Activated T-cell treated with anti-CD3 and anti-CD28 coated beads, Interleukin-2, amount 50 U/mL, for 72 hours (primary cell): Measurements from ENCODE around the gene SLC8A1. TPM values are rescaled to one million over a fixed set of nuclear protein-coding genes. Genes with fewer than 3 reads are reported as not detected.

Source experiments
- ATAC-seq, 2 donors: fragments of 150-1000 bp; cut with Tn5 transposase; replicated peaks in 1 of 2; 2 replicates each; pipeline ENCODE4 v1.10.0; 2021; ENCODE audit warnings: moderate library complexity in 2 of 2, mild to moderate bottlenecking in 1 of 2
- DNase-seq, 2 donors: peaks; one replicate each; pipeline ENCODE4 v3.0.0; 2021 to 2022; ENCODE audit warnings: mixed read lengths in 1 of 2
- H3K27ac Mint-ChIP-seq: one replicate; pipeline ENCODE4 v1.8.0; 2022; ENCODE audit warnings: mild to moderate bottlenecking, moderate library complexity, mixed read lengths
- H3K27me3 Mint-ChIP-seq: one replicate; pipeline ENCODE4 v1.8.0; 2022; ENCODE audit warnings: low read depth, mixed read lengths
- H3K36me3 Mint-ChIP-seq, 2 donors: one replicate each; pipeline ENCODE4 v1.8.0; 2022; ENCODE audit warnings: mixed read lengths in 2 of 2, mild to moderate bottlenecking in 1 of 2; ENCODE audit not compliant: insufficient read depth in 2 of 2
- H3K4me1 Mint-ChIP-seq: one replicate; pipeline ENCODE4 v1.8.0; 2022; ENCODE audit warnings: low read depth, mixed read lengths
- H3K4me3 Mint-ChIP-seq, 2 donors: one replicate each; pipeline ENCODE4 v1.8.0; 2022; ENCODE audit warnings: mild to moderate bottlenecking in 2 of 2, mixed read lengths in 2 of 2, moderate library complexity in 2 of 2
- H3K9me3 Mint-ChIP-seq, 2 donors: one replicate each; pipeline ENCODE4 v1.8.0; 2022; ENCODE audit warnings: mixed read lengths in 2 of 2
- total RNA-seq, 2 donors: library from RNA; stranded (reverse); gene quantifications; one replicate each; pipeline ENCODE4 v1.2.3, GENCODE V29; 2022

The SLC8A1 gene
- total RNA-seq, 2 donors from 2014 or later, result 0.58 to 1.9 TPM

DNA sequence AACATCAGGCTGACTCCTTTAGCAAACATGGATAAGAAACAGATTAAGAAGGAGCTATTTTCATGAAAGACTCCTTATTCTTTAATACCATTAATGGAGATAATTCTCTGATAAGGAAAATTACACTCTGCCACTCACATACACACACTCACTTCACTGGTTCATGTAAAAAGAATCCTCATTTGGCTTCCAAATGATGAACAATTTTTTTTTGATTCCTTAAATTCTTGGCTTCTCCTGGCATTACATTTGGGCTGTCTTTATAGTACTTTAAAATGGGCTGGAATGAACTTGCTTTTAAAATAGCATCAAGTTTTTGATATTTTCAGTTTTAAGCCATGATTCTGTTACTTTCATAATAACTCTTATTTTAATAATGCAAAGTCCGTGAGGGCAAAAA lies 328.6 kb downstream of the SLC8A1 start:
- Mint-ChIP-seq H3K4me3 (no peak overlapping the region), H3K36me3 (no peaks in the 10 kb centered on the region), H3K9me3 (no peaks in the 10 kb centered on the region), H3K27ac (no peak overlapping the region), H3K27me3 (no peaks in the 10 kb centered on the region), H3K4me1 (peaks cover 23% of the 10 kb centered on the region)
- DNase-seq (no peak), ATAC-seq (no peak)

DNA sequence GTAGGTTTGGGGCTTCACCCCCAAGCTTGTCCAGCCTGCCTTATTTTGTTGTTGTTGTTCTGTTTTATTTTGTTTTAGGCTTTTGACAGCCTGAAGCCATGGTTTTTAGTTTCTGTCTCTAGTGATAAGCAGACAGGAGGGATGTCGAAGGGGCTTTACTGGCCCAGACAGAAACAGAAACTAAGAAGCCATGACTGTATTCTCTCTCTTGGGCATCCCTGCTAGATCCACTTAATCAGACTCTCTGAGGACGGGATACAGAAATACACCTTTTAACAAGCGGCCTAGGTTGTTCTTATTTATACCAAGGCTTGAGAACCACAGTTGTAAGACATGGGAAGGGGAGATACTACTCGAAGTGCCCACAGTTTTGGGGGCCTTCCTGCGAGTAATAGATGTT lies 330.9 kb downstream of the SLC8A1 start:
- ATAC-seq, result no peak
- Mint-ChIP-seq H3K27ac (no peak overlapping the region), H3K36me3 (no peaks in the 10 kb centered on the region), H3K27me3 (no peaks in the 10 kb centered on the region), H3K4me3 (no peak overlapping the region), H3K9me3 (no peaks in the 10 kb centered on the region), H3K4me1 (peaks cover 13% of the 10 kb centered on the region)
- DNase-seq, result no peak

DNA sequence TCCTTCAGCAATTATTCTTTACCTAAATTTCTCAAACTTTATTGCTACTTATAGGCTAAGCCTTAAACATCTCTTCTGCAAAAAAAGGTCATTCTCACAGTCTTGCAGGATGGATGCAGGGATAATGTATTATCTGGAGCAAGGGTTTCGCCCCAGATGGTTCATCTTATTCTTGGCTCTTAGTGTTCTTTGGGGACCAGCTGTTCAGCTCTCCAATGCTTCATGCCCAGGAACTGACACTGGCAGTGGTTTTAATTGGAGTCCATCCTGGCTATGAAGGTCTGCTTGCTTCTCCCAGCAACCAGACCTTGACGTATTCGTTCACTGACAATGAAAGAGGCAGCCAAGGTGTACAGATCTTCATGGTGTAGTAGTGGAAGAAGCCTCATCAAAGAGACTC lies 331.9 kb downstream of the SLC8A1 start:
- Mint-ChIP-seq H3K4me1 (peaks cover 8% of the 10 kb centered on the region), H3K27ac (no peak overlapping the region), H3K36me3 (peaks cover 0 to 2% of the 10 kb centered on the region in 2 donors), H3K4me3 (no peak overlapping the region), H3K9me3 (no peaks in the 10 kb centered on the region), H3K27me3 (no peaks in the 10 kb centered on the region)
- no peak for DNase-seq
- ATAC-seq, result no peak

DNA sequence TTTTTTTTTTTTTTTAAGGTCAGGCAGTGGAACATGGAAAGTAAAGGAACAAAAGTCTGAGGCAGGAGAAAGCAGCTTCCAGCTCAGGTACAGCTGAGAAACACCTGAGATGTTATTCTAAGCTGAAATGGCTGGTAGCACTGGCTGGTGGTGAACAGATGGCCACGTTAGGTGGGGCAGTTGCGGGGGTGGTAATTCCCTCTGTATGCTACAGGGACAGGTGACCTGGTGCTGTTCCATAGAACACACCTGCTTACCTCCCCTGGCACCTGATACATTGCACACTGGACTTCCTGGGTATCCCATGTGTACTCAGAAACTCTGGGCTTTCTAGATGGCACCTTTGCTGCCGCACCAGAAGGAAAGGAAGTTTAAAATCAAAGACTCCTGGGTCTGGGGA lies 333.3 kb downstream of the SLC8A1 start:
- H3K4me1 Mint-ChIP-seq, result peaks cover 4% of the 10 kb centered on the region
- no peaks in the 10 kb centered on the region for H3K27me3 Mint-ChIP-seq
- H3K36me3 Mint-ChIP-seq, result peaks cover 0 to 2% of the 10 kb centered on the region in 2 donors
- no peak for ATAC-seq
- H3K9me3 Mint-ChIP-seq, result no peaks in the 10 kb centered on the region
- no peak for DNase-seq
- no peak overlapping the region for H3K4me3 Mint-ChIP-seq
- no peak overlapping the region for H3K27ac Mint-ChIP-seq

DNA sequence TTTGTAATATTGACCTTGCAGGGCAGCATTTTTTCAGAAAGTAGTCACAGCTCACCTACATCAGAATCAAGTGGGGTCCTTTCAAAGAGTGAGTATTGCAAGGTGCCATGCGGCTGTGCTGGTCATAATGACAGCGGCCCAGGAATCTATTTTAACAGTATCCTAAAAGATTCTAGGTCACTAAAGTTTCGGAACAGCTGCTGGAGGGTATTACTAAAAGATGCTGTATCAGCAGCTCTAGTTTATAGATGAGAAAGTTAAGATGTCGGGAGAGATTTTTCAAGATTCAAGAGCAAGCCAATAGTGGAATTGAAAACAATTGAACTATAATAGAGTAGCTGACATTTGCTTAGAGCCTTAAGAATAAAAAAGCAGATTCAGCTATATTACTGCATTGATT lies 336.0 kb downstream of the SLC8A1 start:
- Mint-ChIP-seq H3K36me3 (peaks cover 0 to 2% of the 10 kb centered on the region in 2 donors), H3K27me3 (no peaks in the 10 kb centered on the region), H3K4me1 (no peaks in the 10 kb centered on the region), H3K9me3 (peaks cover 0 to 2% of the 10 kb centered on the region in 2 donors), H3K4me3 (no peak overlapping the region), H3K27ac (no peak overlapping the region)
- ATAC-seq (no peak), DNase-seq (no peak)

DNA sequence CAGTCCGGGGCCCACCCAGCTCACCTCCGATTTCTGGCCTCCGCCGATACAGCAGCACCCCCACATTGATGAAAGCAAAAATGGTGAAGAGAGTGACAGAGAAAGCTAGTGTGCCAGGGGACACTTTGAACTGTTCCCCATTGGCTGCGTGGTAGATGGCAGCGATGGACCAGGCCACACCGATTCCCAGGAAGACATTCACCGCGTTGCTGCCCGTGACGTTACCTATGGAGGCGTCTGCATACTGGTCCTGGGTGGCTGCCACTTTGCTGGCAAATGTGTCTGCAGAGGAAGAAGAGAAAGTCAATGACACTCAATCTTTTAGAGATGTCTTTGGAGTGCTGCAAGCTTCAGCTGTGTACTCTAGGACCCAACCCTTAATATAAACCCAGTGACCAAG lies 336.5 kb downstream of the SLC8A1 start:
- H3K27me3 Mint-ChIP-seq, result no peaks in the 10 kb centered on the region
- ATAC-seq (no peak), DNase-seq (no peak)
- no peak overlapping the region for H3K4me3 Mint-ChIP-seq
- no peaks in the 10 kb centered on the region for H3K4me1 Mint-ChIP-seq
- no peak overlapping the region for H3K27ac Mint-ChIP-seq
- peaks cover 0 to 2% of the 10 kb centered on the region in 2 donors for H3K36me3 Mint-ChIP-seq
- peaks cover 0 to 2% of the 10 kb centered on the region in 2 donors for H3K9me3 Mint-ChIP-seq

DNA sequence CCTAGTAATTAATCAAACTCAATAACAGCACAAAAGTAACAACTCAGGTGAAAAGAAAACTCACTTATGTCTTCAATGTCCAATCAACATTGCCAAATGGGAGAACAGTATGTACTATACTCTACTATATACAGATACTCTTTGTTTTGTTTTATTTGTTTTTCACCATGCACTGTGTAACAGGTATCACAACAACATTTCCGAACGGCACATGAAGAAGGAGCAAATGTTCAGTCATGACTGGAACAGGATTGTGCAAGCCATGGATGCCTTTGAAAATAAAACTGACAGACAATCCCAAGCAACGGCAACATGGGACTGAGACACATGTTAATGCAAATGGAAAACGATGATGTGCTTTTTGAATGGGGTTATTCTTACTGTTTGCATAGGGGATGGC lies 337.9 kb downstream of the SLC8A1 start:
- Mint-ChIP-seq H3K4me1 (no peaks in the 10 kb centered on the region), H3K27ac (no peak overlapping the region), H3K27me3 (no peaks in the 10 kb centered on the region), H3K9me3 (peaks cover 0 to 2% of the 10 kb centered on the region in 2 donors), H3K36me3 (peaks cover 0 to 2% of the 10 kb centered on the region in 2 donors), H3K4me3 (no peak overlapping the region)
- DNase-seq (no peak), ATAC-seq (no peak)

DNA sequence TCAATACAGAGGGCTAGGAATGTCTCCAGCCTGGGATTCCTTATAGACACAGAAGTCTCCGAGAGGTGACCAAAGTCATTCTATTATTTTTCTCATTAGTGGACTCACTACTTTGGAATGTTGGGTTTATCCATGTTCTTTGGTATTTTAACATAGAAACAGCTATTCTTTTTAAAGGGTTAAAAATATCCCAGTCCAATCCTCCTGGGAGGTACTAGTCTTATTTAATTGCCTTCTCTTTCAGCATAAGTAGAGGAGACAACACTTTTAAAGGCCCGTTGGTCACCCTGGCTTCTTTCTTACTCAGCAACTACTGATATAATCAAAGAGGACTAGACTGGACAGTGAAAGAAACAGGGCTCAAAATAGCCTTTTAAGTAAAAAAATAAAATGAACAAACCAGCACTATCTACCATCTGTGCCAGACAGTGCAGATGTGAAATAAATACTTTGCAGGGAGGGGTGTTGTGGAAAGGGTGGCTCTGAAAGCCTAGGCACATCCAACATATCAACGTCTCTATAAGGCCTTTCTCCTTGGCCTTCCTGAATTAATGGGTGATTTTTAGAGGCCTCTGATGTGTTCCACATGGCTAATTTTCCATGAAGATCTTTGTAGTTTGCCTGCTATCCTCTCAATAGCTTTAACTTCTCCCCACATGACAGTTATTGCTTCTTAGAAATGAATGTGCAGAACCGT lies 338.5 kb downstream of the SLC8A1 start:
- Mint-ChIP-seq H3K4me1 (no peaks in the 10 kb centered on the region), H3K4me3 (no peak overlapping the region), H3K27ac (no peak overlapping the region), H3K9me3 (peaks cover 0 to 2% of the 10 kb centered on the region in 2 donors), H3K27me3 (no peaks in the 10 kb centered on the region), H3K36me3 (peaks cover 0 to 2% of the 10 kb centered on the region in 2 donors)
- ATAC-seq (no peak), DNase-seq (no peak)

DNA sequence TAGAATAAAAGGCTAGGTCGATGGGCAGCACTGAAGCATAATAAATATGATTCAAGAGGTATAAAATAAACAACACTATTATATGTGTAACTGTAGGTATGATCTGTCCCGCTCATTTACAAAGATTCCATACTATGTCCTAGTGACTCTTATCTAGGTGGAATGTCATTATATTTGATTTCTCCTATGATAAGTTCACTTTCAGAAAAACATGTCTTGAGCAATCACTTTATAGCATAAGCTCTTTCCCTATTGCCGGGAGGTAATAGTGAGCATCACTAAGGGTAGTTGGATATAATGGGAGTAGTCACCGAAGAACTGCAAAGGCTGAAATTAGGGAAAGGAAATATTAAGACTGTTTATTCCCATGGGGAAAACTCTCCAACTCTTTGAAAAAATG lies 342.5 kb downstream of the SLC8A1 start:
- no peaks in the 10 kb centered on the region for H3K4me1 Mint-ChIP-seq
- H3K27me3 Mint-ChIP-seq, result peaks cover 5% of the 10 kb centered on the region
- no peak for ATAC-seq
- H3K9me3 Mint-ChIP-seq, result peaks cover 0 to 5% of the 10 kb centered on the region in 2 donors
- no peak for DNase-seq
- no peak overlapping the region for H3K27ac Mint-ChIP-seq
- no peak overlapping the region for H3K4me3 Mint-ChIP-seq
- H3K36me3 Mint-ChIP-seq, result peaks cover 0 to 4% of the 10 kb centered on the region in 2 donors

DNA sequence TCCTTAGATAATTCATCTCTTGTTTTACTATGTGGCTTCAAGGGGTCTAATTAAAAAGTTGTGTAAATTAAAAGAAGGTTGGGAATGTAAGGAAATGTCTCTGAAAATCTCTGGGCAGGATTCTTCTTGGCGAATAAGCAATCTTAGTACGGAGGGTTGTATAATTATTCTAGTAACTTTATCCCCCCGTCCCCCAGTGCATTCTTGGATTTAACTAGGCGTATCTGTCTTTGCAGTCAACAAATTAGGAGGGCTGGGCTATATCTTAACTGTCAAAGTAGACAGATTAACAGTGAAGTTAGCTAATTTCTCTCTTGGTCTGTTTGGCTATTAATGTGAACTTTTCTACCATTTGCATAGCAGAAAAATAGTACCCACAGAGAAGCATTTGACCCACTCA lies 343.0 kb downstream of the SLC8A1 start:
- H3K27ac Mint-ChIP-seq, result no peak overlapping the region
- DNase-seq (no peak), ATAC-seq (no peak)
- no peak overlapping the region for H3K4me3 Mint-ChIP-seq
- peaks cover 0 to 5% of the 10 kb centered on the region in 2 donors for H3K9me3 Mint-ChIP-seq
- peaks cover 5% of the 10 kb centered on the region for H3K27me3 Mint-ChIP-seq
- peaks cover 0 to 4% of the 10 kb centered on the region in 2 donors for H3K36me3 Mint-ChIP-seq
- H3K4me1 Mint-ChIP-seq, result no peaks in the 10 kb centered on the region

DNA sequence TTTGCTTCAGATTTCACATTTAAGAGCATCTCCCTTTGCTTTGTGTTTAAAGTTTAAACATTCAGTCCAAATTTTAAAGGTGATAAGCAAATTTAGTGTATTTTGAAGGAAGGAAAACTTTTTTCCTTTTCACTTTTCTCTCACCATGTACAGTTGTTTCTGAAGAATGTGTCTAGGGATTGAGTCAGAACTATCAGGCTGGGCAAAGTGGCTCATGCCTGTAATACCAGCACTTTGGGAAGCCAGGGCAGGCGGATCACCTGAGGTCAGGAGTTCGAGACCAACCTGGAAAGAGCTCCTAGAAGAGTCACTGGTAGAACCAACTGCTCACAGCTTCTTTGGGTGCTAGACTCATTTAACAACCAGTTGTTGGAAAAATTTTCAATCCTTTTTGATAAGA lies 345.8 kb downstream of the SLC8A1 start:
- Mint-ChIP-seq H3K36me3 (peaks cover 0 to 4% of the 10 kb centered on the region in 2 donors), H3K9me3 (peaks cover 0 to 3% of the 10 kb centered on the region in 2 donors), H3K27ac (no peak overlapping the region), H3K4me3 (no peak overlapping the region), H3K27me3 (peaks cover 5% of the 10 kb centered on the region), H3K4me1 (peaks cover 3% of the 10 kb centered on the region)
- ATAC-seq (no peak), DNase-seq (no peak)

DNA sequence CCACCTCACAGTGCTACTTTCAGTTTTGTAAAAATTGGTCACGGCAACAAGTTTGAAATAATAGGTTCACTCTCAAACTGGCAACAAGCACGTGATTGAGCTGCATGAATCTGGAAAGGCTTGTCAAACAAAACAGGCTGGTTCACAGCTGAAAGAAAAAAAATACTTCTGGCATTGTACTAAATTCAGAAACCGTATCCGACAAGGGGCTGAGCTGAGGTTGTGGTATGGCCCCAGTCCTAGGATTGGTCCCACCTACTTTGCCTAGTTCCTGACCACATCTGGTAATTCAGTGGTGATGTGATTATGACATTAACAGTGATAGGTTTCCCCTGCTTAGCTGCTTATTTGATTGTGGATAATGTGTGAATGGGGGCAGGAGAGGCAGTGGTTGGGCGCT lies 346.3 kb downstream of the SLC8A1 start:
- DNase-seq (no peak), ATAC-seq (no peak)
- Mint-ChIP-seq H3K36me3 (peaks cover 0 to 4% of the 10 kb centered on the region in 2 donors), H3K27me3 (peaks cover 5% of the 10 kb centered on the region), H3K27ac (no peak overlapping the region), H3K9me3 (peaks cover 0 to 3% of the 10 kb centered on the region in 2 donors), H3K4me3 (no peak overlapping the region), H3K4me1 (peaks cover 8% of the 10 kb centered on the region)

DNA sequence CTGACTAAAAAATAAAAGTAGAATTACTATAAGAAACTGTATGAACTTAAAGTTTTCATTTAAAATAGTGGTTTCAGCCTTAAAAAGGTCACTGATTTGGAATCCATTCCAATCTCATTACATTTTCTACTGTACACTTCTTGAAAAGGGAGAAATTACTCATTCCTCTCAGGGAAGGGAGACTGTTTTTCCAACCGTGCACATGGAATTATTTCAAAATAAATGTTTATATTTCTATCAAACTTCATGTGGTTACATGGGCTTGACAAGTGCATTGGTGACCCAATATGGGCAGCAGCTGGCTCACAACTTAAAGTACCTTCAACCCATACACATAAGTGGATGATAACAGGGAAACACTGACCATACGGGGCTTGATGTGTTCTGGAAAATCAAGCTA lies 348.3 kb downstream of the SLC8A1 start:
- ATAC-seq, result no peak
- peaks cover 13% of the 10 kb centered on the region for H3K4me1 Mint-ChIP-seq
- peaks cover 0 to 3% of the 10 kb centered on the region in 2 donors for H3K9me3 Mint-ChIP-seq
- H3K27ac Mint-ChIP-seq, result no peak overlapping the region
- no peak for DNase-seq
- H3K27me3 Mint-ChIP-seq, result peaks cover 5% of the 10 kb centered on the region
- H3K4me3 Mint-ChIP-seq, result no peak overlapping the region
- H3K36me3 Mint-ChIP-seq, result peaks cover 0 to 4% of the 10 kb centered on the region in 2 donors

DNA sequence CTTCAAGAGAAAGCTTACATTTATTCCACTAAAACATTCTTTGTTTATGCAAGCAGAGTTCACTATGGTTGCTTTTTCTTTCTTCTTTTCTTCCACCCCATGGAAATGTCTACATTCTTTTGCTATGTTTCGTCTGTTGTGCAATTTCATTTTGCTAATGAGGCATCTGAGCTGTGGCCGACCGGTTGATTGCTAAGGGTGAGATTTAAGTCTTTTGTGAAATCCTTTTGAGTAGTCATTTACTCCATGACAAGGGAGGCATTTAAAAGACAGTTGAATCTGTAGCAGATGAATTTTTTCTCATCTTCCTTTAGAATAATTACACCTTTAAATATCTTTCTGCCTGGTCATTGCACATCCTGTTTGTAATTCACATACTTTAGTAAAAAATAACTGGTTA lies 348.7 kb downstream of the SLC8A1 start:
- H3K9me3 Mint-ChIP-seq, result peaks cover 0 to 3% of the 10 kb centered on the region in 2 donors

More for the DNA sequence above, 348.7 kb downstream of the SLC8A1 start:
- DNase-seq (no peak), ATAC-seq (no peak)
- Mint-ChIP-seq H3K27ac (no peak overlapping the region), H3K36me3 (peaks cover 0 to 4% of the 10 kb centered on the region in 2 donors), H3K27me3 (peaks cover 5% of the 10 kb centered on the region), H3K4me3 (no peak overlapping the region), H3K4me1 (peaks cover 13% of the 10 kb centered on the region)
